Left ventricle myocardium inferior (tissue), 1 donor: ENCODE results near the gene AKR1B1. TPM values are rescaled to one million over a fixed set of nuclear protein-coding genes. Genes with fewer than 3 reads are reported as not detected.
A peak's percentile ranks its signal among the peaks of the same experiment; 100 is the strongest.

Source experiments
- DNase-seq: peaks from one replicate; pipeline ENCODE4 v3.0.0-alpha.2; 2020
- H3K27ac ChIP-seq: fragments of 200-600 bp; replicated peaks from 2 replicates; pipeline ENCODE4 v1.8.0; 2021
- H3K27me3 ChIP-seq: fragments of 200-600 bp; 2 replicates; pipeline ENCODE4 v1.8.0; 2021; ENCODE audit warnings: low read depth
- H3K36me3 ChIP-seq: fragments of 200-600 bp; 2 replicates; pipeline ENCODE4 v1.8.0; 2021
- H3K4me1 ChIP-seq: fragments of 200-600 bp; 2 replicates; pipeline ENCODE4 v1.8.0; 2021
- H3K4me3 ChIP-seq: fragments of 200-600 bp; 2 replicates; pipeline ENCODE4 v1.8.0; 2021; ENCODE audit warnings: mild to moderate bottlenecking, moderate library complexity
- H3K9me3 ChIP-seq: fragments of 200-600 bp; replicated peaks from 2 replicates; pipeline ENCODE4 v1.8.0; 2021
- intact Hi-C: fragments of 100-400 bp; cut with micrococcal nuclease; formaldehyde crosslinking; loops from one replicate; pipeline ENCODE4 v1.11.0; 2022
- total RNA-seq: library from RNA; stranded (reverse); fragmentation: NEBNext Ultra II Directional; extraction: Animal tissue kit (Norgen Biotek cat#: 25700); gene quantifications from one replicate; pipeline ENCODE4 v1.2.1, GENCODE V29; 2021
- TF ChIP-seq, protein P1 (sequence below): fragments of 200-600 bp; IDR thresholded peaks from 2 replicates; pipeline ENCODE4 v1.8.0; 2021; ENCODE audit warnings: antibody characterized with exemption, mild to moderate bottlenecking, borderline replicate concordance
- donor health status: DM: no; HTN: yes; CAD: no; lungs with severe emphysema.

The AKR1B1 gene
- total RNA-seq, 1 donor from 2014 or later, result 280 TPM

DNA sequence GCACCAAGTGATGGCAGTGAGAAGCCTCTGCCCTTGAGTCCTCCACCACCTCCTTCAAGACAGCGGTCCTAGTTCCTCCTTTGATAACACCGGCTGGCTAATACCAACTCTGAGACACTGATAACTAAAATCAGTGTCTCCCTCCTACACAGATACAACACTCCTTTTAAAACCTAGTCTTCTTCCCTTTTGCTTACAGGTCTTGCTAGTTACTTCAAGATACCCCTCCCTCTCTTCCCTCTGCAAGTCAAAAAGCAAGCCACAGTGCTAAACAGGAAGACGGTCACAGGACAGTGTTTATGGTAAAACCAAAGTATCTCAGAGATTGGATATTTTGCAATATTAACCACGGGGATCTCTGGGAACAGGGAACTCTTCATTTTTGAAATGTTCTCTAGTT lies 4.6 kb downstream of the AKR1B1 start:
- Histone ChIP-seq H3K4me1 (peaks cover 83% of the 10 kb centered on the region), H3K9me3 (no peaks in the 10 kb centered on the region), H3K27me3 (no peaks in the 10 kb centered on the region), H3K27ac (peak overlapping the region; percentile 76), H3K4me3 (peak overlapping the region; percentile 19), H3K36me3 (peaks cover 36% of the 10 kb centered on the region)
- TF ChIP-seq, protein P1, sequence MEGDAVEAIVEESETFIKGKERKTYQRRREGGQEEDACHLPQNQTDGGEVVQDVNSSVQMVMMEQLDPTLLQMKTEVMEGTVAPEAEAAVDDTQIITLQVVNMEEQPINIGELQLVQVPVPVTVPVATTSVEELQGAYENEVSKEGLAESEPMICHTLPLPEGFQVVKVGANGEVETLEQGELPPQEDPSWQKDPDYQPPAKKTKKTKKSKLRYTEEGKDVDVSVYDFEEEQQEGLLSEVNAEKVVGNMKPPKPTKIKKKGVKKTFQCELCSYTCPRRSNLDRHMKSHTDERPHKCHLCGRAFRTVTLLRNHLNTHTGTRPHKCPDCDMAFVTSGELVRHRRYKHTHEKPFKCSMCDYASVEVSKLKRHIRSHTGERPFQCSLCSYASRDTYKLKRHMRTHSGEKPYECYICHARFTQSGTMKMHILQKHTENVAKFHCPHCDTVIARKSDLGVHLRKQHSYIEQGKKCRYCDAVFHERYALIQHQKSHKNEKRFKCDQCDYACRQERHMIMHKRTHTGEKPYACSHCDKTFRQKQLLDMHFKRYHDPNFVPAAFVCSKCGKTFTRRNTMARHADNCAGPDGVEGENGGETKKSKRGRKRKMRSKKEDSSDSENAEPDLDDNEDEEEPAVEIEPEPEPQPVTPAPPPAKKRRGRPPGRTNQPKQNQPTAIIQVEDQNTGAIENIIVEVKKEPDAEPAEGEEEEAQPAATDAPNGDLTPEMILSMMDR, result no peak
- no peak for DNase-seq
- intact Hi-C loops, result no loop called here

DNA sequence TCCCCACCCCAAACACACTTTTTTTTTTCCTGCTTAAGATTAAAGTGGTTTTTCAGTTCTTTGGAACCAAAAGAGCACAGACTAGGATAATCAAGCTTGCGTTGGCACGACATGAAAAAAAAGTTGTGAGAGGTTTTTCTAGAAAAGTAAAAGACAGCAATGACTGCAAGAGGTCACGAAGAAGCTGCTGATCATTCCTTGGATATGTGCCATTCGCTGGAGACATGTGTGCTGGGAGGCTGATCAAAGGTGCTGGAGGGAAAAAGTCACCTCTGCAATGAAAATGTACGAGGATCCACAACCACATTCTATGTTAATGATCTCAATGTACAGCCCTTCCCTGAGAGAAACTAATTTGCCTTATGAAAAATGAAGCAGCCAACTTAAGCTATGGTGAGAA lies 5.4 kb downstream of the AKR1B1 start:
- Histone ChIP-seq H3K4me1 (peaks cover 84% of the 10 kb centered on the region), H3K4me3 (peak overlapping the region; percentile 19), H3K9me3 (no peaks in the 10 kb centered on the region), H3K36me3 (peaks cover 43% of the 10 kb centered on the region), H3K27ac (peak overlapping the region; percentile 76), H3K27me3 (no peaks in the 10 kb centered on the region)
- no peak for DNase-seq
- TF ChIP-seq, protein P1, result no peak
- intact Hi-C loops, result no loop called here

DNA sequence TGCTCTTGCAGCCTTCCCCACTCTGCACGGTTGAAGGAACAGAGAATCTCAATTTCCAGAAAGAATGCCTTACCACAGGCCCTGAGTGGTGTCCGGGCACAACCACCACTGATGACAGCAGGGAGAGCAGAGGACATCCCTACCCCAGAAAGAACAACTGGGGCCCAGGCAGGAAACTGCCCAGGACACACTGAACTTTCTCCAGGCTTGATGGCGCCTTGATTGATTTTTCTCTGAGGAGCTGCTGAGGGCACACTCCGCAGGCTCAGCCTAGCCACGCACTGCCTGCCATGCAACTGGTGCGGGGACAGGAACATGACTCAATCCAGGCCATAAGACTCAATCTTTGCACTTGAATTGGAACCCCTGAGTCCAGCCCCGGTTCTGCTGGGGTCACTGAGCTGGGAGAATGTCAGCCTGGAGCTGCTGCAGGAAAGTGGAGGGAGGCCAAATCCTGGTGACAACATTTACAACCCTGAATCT lies 5.9 kb downstream of the AKR1B1 start:
- H3K27ac ChIP-seq, result peak overlapping the region; percentile 76
- H3K27me3 ChIP-seq, result no peaks in the 10 kb centered on the region
- H3K36me3 ChIP-seq, result peaks cover 48% of the 10 kb centered on the region
- DNase-seq, result no peak
- intact Hi-C loops, result no loop called here
- no peaks in the 10 kb centered on the region for H3K9me3 ChIP-seq
- peaks cover 82% of the 10 kb centered on the region for H3K4me1 ChIP-seq
- no peak overlapping the region for H3K4me3 ChIP-seq
- TF ChIP-seq, protein P1, result no peak

DNA sequence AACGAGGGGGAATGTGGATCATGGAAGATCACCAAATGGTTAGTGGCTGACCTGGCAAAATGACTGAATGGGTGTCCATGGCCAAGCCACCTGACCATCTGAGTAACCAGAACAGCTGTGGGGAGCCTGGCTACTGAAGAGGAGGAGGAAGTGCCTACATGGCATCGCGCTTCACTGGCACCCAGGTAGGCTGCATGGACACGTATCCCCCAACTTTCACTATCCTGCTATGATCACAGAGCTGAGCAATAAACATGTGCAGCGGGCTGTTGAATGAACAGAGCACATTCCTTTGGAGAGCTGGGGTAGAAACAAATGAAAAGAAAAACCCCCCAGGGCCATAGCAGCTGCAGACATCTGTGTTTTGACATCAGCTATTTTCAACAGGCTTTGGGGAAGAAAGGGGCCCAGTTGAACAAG lies 6.5 kb downstream of the AKR1B1 start:
- H3K4me1 ChIP-seq, result peaks cover 76% of the 10 kb centered on the region
- H3K9me3 ChIP-seq, result no peaks in the 10 kb centered on the region
- TF ChIP-seq, protein P1, result no peak
- DNase-seq, result peak; percentile 54
- no peaks in the 10 kb centered on the region for H3K27me3 ChIP-seq
- peak overlapping the region; percentile 76 for H3K27ac ChIP-seq
- no peak overlapping the region for H3K4me3 ChIP-seq
- peaks cover 52% of the 10 kb centered on the region for H3K36me3 ChIP-seq
- intact Hi-C loops, result no loop called here

DNA sequence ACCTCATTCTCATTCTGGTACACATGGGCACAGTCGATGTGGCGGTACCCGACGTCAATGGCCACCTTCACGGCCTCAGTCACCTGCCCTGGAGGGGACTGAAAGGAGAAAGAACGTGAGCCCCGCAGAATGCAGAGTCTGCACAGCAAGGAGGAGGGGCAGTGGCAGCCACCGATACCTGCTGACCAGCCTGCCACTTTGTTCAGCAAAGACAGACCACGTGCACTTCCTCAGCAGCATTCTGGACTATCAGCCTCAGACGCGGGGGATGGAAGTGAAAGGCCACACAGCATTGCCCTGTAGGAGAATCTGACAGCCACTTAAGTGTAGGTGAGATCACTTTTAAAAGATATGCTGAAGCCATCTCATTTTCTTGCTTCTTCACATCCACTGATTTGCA lies 7.2 kb downstream of the AKR1B1 start:
- no peak for DNase-seq
- Histone ChIP-seq H3K9me3 (no peaks in the 10 kb centered on the region), H3K27me3 (no peaks in the 10 kb centered on the region), H3K27ac (peak overlapping the region; percentile 76), H3K36me3 (peaks cover 56% of the 10 kb centered on the region), H3K4me1 (peaks cover 72% of the 10 kb centered on the region), H3K4me3 (no peak overlapping the region)
- intact Hi-C loops, result no loop called here
- TF ChIP-seq, protein P1, result no peak
